Activated CD8-positive, alpha-beta memory T cell treated with anti-CD3 and anti-CD28 coated beads, Interleukin-2, amount 50 U/mL, for 4 hours (primary cell): ENCODE results near the gene ARID1B.
"Not testable (repeated sequence)": the region's sequence is repeated elsewhere in the genome, so short reads cannot be mapped to it uniquely, and the experiment has no call there.

Experiments used
- DNase-seq: peaks from one replicate; pipeline ENCODE4 v3.0.0-alpha.2; 2020

Gene ARID1B

DNA sequence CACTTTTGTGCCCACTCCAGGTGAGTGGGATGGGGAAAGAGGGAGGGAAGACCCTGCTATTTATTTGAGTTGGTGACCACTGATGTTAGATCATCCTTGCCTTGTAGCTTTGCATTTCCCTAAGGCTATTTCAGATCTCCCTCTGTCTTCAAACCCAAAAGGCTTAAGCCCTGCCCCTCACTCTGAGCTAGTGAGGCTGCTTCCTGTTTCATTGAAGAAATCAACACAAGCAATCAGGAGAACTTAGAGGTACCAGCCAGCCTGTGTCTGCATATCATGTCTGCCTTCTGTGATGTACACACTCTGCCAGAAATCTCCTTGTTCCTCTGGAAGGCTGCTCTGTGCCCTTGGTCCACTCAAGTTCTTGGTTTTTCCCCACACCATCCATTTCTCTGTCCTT is 135.3 kb downstream of the ARID1B start:
- DNase-seq = no peak

DNA sequence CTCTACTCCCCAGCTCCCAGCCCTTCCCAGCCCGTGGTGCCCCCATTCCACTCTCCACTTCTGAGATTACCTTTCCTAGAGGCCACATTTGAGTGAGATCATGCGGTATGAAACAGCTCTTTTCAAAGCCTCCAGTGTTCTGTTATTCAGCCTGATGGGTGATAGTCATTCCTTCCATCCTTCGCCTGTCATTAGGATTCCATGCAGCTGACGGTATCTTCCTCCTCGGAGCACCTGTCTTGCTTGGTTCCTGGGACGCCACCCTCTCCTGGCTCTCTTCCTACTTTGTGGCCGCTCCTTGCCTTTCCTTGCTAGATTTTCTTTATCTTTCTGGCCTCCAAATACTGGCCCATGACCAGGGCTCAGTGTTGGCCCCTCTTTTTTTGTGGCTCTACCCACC is 137.0 kb downstream of the ARID1B start:
- DNase-seq = no peak

DNA sequence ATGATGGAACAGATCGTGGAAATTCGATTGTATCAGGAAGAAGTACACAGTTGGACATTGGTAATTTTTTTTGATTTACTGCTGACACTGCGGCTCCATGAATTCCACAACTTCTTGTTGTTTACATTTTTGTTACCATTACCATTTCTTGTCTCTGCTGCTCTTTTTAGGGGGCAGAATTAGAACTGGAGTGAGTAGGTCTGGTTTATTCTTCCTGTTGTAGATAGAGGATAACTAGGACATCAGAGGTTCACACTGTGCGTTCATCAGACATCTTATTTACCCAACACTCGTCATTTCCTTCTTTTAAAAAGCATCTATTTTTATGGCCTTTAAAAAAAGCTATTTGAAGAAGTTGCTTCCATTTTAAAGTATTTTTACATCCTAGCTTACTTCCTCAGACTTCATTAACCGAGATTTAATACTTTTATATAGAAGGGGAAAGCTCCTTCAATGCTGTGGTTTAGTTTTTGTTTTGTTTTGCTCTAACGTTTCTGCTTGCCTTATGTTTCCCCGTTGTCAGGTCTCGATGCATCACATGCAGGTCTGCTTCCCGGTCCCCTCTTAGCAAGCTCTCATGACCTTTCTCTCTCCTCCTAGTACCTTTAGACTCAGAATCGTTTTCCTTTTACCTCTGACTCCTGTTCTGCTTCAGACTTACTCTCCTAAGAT is 139.1 kb downstream of the ARID1B start:
- no peak for DNase-seq

DNA sequence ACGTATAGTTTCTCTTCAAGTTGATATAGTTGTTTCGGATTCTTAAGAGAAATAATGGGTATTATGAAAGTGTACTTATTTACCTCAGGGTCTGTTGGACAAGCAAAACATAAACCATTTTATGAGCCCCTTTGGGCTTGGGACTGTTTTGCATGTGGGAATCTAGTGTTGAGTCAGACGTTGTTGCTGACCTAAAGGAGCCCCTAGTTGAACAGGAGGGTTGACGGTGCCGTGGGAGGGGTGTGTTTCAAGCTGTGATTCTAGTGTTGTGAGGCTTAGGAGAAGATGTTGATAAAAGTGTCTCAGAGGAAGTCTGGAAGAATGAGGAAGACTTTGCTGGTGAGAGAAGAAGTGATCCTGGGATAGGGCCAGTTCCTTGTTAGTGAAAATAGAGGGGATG is 140.0 kb downstream of the ARID1B start:
- no peak for DNase-seq

DNA sequence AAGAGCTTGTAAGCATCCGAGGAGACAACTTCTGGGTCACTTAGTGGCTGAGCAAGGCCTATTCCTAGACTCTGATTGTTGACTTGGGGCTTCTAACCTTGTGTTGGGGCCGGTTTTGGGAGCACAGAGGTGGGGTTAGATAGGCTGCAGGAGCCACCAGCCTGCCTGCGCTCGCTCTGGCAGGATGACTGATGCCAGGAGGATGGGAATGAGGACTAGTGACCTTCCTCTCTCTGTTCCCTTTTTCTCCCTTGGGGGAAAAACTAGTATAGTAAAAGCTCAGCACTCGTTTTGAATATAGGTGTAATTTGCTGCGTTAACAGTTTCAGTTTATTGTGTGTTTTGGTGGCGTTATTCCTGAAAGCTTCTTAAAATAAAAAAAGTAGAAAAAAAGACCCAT is 141.5 kb downstream of the ARID1B start:
- DNase-seq = no peak

DNA sequence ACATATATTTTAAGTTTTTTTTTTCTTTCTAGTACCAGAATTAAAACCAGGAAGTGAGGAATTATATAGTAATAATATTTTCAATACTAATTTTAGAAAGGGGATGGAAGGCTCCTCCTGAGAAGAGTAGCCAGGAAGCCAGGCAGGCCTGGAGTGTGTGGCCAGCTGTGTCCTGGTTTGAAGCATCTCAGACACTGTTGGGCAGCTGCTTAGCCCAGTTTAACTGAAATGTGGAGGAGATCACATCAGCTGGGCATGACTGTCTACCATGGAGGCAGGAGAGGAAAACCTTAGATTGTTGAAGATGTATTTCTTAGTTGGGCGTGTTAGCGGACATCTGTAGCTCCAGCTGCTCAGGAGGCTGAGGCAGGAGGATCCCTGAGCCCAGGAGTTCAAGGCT is 142.2 kb downstream of the ARID1B start:
- DNase-seq = no peak

DNA sequence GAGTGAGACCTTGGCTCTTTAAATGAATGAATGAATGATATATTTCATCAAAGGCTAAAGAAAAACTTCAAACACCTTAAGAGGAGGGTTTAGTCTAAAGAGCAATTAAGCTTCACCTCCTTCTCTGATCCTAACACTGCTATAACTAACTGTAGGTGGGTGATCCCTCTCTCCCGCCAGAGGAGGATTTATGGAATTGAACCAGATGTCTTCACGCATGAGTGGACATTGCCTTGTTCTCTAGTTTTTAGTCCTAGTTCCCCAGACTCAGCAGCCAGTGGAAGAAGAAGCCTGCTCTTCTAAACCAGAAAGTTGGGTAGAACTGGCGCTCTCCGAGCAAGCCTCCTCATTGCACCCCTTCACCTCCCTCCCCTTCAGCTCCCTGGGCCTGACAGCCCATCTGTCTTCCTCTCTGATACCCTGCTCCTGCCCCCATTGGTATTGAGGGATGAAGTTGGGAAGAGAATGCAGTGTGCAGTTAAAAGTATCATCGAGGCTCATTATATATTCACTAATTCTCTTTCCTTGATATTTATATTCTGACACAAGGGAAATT is 142.7 kb downstream of the ARID1B start:
- no peak for DNase-seq

DNA sequence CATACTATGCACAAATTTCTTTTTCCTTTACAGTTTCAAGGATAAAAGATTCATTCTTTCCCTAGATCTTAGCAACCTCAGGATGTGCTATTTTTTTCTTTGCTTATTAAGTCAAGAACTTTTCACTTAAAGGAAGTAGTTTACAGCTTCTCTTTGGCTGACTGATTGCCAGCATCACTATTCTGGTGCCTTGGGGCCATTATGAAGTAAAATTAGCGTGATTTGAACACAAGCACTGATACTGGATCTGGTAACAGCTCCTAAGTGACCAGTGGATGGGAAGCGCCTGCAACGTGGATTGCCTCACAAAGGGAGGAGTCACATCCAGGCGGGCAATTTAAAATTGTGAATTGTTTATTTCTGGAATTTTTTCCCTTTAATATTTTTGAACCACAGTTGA is 147.1 kb downstream of the ARID1B start:
- DNase-seq = no peak

DNA sequence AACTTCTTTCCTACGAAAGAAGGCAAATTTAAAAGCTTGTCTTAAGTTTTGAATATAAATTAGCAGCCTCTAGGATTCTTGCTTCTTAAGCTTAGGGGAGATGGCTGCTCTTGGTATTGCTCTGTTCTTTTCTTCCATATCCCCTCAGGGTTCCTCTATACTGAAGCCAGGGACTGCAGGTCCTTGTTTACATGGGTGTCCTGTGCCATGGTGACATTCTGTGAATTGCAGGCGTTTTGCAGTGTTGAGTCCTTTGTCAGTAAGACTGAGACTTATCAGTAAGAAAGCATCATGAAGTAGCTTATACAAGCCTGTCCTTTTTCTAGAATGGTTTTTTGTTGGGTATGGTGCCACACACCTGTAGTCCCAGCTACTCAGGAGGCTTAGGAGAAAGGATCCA is 147.8 kb downstream of the ARID1B start:
- DNase-seq = no peak

DNA sequence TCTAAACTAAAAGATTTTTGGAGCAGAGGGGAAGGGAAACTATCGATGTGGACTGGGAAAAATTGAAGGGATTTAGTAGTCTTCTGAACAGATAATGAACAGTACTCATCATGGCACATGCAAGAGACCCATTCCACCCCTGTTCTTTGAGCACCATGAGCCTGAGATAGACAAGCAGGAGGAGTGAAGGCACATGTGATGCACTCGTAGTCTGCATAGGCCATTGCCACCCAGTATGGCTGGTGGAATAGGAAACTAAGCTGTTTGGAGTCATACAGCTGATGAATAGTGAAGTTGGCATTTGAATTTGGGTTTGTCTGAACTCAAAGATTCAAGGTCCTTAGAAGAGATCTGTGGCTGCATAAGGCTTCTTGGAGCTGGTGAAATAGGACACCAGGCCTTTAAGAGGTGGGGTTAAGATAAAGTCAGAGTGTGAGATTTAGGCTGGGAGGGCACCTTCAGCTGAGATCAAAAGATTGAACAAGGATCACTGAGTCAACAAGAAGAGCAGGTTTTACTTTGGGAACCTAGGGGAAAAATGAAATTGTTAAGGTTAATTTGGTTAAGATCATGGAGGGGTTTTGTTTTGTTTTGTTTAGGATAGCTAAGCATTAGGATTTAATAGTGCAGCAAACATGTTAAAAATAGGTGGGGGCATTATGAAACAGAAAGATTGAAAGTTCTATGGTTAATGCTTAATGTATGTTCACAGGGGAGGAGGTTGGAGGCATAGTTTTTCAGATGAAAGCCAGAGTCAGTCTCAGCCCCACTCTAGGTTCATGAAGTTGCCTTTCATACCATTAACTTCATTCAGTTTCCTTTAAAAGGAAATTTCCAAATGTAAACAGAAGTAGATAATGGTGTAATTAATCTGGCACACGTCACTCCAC is 148.8 kb downstream of the ARID1B start:
- DNase-seq = no peak

DNA sequence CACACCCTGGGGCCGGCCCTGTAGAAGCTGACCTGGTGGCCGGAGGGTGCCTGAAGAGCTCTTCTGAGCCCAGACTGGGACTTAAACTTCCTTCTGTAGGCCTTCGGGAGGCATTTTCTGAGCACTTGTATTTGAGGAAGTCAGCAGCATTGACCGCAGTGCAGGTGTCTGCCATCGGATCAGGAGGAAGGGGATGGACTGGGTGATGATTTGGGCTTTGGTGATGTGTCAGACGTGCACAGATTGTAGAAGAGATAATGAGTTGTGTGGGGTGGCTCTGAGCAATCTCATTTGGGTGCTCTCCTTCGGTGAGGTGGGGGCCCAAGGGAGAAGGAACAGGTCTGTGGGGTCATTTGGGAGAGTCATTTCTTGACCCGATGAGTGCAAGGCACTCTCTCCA is 150.9 kb downstream of the ARID1B start:
- no peak for DNase-seq

DNA sequence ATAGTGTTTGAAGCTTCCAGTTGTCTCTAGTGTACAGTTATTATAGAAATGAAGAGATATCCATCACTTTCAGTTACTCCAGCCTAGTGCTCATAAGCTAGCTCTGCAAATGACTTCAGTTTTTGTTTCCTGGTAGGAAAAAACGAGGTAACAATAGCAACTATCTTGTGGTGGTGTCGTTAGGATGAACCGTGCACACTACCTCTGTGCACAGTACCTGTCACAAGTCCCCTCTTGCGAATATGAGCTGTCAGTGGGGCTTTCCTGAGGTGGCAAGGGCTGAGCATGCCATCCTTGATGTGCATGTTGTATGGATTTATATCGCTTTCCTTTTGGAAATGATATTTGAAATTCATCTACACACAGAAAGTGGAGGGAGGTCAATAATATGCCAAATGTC is 151.8 kb downstream of the ARID1B start:
- DNase-seq = no peak

DNA sequence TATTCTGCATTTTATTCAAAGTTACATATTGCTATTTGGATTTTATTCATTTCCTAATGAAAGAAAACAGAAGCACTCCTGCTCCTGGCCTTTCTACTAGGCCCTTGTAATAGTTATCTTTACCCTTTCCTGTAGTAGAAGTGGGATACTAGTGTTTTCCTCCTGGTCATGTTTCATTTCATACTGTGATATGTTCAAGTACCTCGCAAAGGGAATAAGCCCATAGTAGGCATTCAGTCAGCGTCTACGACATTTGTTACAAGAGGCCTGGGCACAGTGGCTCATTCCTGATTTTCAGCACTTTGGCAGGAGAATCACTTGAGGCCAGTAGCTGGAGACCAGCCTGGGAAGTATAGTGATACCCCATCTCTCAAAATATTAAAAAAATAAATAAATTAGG is 154.1 kb downstream of the ARID1B start:
- DNase-seq = no peak

DNA sequence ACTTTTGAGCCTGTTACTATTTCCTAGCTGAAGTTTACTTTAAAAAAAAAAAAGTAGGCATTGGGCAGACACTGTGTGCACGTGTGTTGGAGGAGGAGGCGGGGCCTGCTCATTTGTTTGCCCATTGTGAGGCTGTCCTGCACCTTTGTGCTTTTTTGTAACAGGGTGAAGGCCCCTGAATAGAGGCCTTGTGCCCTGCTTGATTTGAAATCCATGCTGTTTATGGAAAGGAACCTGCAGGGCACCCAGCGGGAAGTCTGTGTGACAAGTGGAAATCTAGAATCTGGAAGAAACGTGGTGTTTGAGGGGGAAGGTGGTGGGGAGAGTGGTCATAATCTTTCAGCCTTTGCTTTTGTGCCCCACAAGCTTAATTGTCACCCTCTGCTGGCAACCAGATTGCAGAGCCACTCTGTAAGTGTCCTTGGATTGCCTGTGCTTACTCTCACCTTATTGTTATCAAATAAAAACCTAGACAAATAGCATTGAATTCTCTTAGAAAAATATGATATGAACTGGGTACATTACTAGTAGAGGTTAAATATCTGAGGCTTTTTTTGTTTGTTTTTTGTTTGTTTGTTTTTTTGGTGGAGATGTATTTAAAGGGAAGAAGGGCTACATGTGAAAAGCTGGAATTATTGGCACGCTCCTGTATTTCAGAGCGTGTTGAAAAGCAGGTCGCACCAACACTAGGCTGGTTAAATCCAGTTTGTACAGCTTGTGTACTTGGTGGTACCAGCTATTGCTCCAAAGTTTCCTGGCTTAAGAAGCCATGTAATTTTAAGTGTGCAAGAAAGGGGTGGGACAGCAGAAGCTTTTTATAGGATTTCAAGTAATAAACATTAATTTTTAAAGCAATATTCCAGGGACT is 156.3 kb downstream of the ARID1B start:
- DNase-seq = no peak

DNA sequence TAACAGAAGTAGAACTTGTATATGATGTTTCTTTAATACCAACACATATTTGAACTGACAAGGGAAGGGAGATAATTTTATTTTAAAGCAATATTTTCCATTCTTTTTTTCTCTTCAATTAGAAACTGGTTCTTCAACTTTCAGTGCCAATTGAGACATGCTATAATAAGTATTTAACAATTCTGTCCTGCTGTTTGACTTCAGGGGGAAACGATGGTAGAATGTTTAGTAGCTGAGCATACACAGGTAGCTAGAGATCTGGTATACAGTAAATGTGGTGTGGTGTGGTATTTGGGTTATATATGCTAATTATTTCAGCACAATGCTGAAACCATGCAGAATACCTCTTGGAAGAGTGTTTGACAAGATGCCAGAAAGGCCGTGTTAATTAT is 156.9 kb downstream of the ARID1B start:
- DNase-seq = no peak

DNA sequence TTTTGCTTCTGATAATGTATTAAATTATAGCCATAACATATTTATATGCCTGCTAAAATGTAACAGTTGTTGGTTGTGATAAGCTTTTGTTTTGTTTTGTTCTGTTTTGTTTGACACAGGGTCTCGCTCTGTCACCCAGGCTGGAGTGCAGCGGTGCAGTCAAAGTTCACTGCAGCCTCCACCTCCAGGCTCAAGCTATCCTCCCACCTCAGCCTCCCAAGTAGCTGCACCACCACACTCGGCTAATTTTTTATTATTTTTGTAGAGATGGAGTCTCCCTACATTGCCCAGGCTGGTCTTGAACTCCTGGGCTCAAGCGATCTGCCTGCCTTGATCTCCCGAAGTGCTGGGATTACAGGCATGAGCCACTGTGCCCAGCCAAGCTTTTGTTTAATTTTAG is 157.8 kb downstream of the ARID1B start:
- no peak for DNase-seq

DNA sequence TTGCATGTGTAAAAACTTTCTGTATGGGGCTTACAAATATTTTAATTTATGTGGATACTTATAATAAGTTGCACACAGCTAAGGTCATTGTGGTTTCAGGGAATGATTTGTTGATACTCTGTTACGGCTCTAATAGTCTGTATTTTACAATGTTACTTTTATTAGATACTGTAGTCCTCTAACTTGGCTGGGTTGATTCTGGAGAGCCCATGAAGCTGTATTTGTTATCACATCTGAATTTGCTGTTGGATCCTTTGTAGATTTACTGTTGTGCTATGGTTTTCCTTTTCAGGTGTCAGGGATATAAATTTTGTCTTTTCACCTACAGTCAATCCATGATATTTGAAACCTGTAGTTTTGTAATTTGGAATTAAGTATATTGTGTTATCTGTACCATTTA is 161.0 kb downstream of the ARID1B start:
- DNase-seq = no peak

DNA sequence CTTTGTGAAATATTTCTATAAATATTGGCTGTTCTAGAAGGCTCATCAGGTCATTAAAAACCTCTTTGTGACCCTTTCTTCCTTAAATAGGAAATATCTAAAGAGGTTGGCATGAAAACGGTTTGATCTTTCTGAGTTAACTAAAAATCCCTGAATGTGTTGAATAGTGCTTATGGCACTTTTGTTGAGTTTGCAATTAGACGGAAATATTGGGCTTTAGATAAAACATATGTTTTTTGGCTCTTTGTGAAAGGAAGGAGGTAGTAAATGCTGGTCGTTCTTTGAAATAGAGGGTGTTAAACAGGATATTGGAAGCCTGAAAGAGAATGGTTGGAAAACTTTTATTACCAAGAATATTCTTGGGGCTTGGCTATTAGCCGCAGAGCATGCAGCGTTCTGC is 163.0 kb downstream of the ARID1B start:
- no peak for DNase-seq

DNA sequence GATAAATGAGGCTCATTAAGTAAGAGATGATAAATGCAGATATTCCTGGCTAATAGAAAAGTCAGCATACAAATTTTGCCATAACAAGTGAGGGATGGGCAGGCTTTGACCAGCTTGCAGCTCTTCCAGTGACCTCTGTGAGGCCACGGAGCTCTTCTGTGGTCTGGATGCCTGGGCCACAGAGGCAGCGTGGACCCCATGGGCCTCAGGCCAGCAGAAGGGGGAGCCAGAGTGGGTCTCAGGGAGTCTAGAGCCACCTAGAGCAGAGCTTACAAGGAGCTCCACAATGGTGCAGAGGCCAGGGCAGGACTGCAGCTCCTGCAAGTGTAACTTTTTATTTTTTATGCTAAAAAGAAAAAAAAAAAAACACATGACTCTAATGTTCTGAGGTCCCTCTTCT is 165.1 kb downstream of the ARID1B start:
- no peak for DNase-seq

DNA sequence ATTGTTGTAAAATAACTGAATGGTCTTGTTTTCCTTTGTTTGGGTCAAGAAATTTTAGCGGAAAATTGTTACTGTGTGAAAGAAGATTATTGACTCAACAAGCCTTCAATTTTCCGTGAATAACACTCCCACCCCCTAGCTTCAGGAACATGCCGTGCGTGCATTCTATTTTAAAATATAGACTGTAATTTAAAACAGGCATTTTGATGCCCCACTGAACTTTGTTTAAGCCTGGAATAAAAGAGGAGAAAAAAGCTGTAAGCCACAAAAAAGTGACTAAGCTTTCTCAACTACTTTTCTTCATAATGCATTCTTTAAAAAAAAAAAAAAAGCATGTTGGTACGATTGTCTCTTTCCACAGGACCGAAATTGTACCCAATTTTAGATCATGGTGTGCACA is 166.0 kb downstream of the ARID1B start:
- DNase-seq = no peak

DNA sequence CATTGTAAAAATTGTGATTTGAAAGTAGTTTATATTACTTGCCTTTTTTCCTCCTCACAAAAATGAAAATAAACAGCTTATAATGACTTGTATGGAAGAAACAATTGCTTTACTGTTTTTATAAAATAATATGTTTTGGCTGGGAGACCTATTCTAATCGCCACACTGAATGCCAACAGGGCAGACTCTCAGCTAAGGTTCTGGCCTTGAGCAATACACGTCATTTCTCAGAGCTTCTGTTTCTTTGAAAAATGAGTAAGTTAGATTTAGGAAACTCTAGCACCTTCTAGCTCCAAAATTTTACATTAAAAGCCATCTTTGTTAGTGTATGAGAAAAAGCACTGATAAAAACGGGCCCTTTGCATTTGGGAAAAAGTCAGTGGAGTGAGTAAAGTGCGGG is 166.6 kb downstream of the ARID1B start:
- no peak for DNase-seq

DNA sequence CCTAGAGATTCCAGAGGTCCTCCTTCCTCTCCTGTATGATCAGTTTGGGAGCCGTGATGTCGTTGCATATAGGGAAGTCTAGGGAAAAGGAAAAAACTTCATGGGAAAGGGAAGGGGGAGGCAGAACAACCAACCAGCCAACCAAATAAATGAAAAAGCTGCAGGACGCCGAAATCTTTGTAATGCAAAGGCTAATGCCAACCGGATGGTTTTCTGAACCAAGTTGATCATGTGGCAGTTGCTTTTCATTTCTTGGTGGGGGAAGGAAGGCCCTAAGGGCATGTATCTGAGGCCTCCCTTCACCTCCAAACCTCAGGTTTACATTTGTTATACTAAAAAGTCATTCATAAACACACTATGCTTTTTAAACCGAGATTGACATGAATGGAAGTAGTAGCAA is 167.2 kb downstream of the ARID1B start:
- DNase-seq = no peak

DNA sequence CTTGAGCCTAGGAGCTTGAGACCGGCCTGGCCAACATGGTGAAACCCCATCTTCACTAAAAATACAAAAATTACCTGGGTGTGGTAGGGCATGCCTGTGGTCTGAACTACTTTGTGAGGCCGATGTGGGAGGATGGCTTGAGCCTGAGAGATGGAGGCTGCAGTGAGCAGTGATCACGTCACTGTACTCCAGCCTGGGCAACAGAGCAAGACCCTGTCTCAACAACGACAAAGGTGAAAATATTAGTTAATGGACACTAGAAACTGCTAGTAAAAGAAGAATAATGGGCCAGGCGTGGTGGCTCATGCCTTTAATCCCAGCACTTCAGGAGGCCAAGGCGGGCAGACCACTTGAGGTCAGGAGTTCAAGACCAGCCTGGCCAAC is 168.6 kb downstream of the ARID1B start:
- DNase-seq = not testable (repeated sequence)
